GM12878 (cell line): ENCODE results near the gene HSPA2. TPM values are rescaled to one million over a fixed set of nuclear protein-coding genes. Genes with fewer than 3 reads are reported as not detected.

Source experiments
- ATAC-seq: fragments of 200-7000 bp; cut with Tn5 transposase; 3 replicates; pipeline ENCODE4 v1.9.1; 2020; ENCODE audit warnings: mild to moderate bottlenecking, moderate library complexity
- BruUV-seq: library from RNA; stranded (reverse); fragments of 400-500 nt; replicated peaks from 2 replicates; lab custom pipeline; 2021; lab: Mats Ljungman, UMichigan
- CTCF ChIA-PET: fragments of 300-600 bp; sonication (Branson Sonifier 250); formaldehyde crosslinking; extraction: SDS; loops from one replicate; lab custom pipeline; 2021; ENCODE audit warnings: inconsistent platforms; lab: Yijun Ruan, JAX
- POLR2A ChIA-PET: fragments of 350-600 bp; formaldehyde crosslinking; extraction: SDS; loops from one replicate; lab custom pipeline; 2021; ENCODE audit warnings: inconsistent platforms; lab: Charles Lee
- RAD21 ChIA-PET: fragments of 300-600 bp; sonication (Branson Sonifier 250); formaldehyde crosslinking; loops from one replicate; lab custom pipeline; 2023; ENCODE audit warnings: antibody characterized with exemption; ENCODE audit not compliant: unreplicated experiment; lab: Charles Lee
- SMC1A ChIA-PET: fragments of 300-600 bp; sonication (Branson Sonifier 250); formaldehyde crosslinking; loops from one replicate; lab custom pipeline; 2023; ENCODE audit not compliant: unreplicated experiment, uncharacterized antibody; lab: Charles Lee
- DNase-seq: peaks from one replicate; pipeline ENCODE4 v3.0.0-alpha.2; 2011; ENCODE audit warnings: low read depth, low spot score
- FAIRE-seq: peaks from 3 replicates; lab custom pipeline; 2011; peaks lifted over from hg19 to GRCh38; lab: Jason Lieb, UNC
- H2AFZ ChIP-seq: 2 replicates; pipeline ENCODE4 v1.6.0; 2011; ENCODE audit warnings: low read depth, low read length, control low read depth; ENCODE audit not compliant: control insufficient read depth
- H3K27ac ChIP-seq: 2 replicates; pipeline ENCODE4 v1.5.1; 2011; ENCODE audit warnings: control low read depth; ENCODE audit not compliant: control insufficient read depth, insufficient read depth
- H3K27me3 ChIP-seq, 2 experiments: replicated peaks in 1 of 2; 2 replicates each; pipeline versions ENCODE4 v1.6.0 to v1.6.1; 2011; ENCODE audit warnings: low read length in 1 of 2; ENCODE audit not compliant: control insufficient read depth in 2 of 2, insufficient read depth in 2 of 2
- H3K36me3 ChIP-seq, 2 experiments: 2 replicates each; pipeline ENCODE4 v1.5.1; 2011; ENCODE audit warnings: low read length in 1 of 2; ENCODE audit not compliant: control insufficient read depth in 2 of 2, insufficient read depth in 2 of 2
- H3K4me1 ChIP-seq: 2 replicates; pipeline ENCODE4 v1.6.1; 2011; ENCODE audit warnings: mild to moderate bottlenecking, low read length, moderate library complexity, mixed read lengths; ENCODE audit not compliant: control insufficient read depth, insufficient read depth
- H3K4me2 ChIP-seq: 2 replicates; pipeline ENCODE4 v1.6.0; 2011; ENCODE audit warnings: control low read depth; ENCODE audit not compliant: control insufficient read depth, insufficient read depth
- H3K4me3 ChIP-seq: fragments of 200-600 bp; sonication (generic); 2 replicates; pipeline ENCODE4 v1.5.1; 2016
- H3K79me2 ChIP-seq: 2 replicates; pipeline ENCODE4 v1.6.0; 2011; ENCODE audit warnings: low read length; ENCODE audit not compliant: control insufficient read depth, insufficient read depth
- H3K9ac ChIP-seq: 2 replicates; pipeline ENCODE4 v1.8.0; 2011; ENCODE audit warnings: low read length, control low read depth, mixed read lengths; ENCODE audit not compliant: control insufficient read depth, insufficient read depth
- H3K9me3 ChIP-seq: replicated peaks from 3 replicates; pipeline ENCODE4 v1.5.1; 2011; ENCODE audit warnings: mild to moderate bottlenecking, low read length; ENCODE audit not compliant: control insufficient read depth, insufficient read depth
- H4K20me1 ChIP-seq: 2 replicates; pipeline ENCODE4 v1.6.0; 2011; ENCODE audit not compliant: control insufficient read depth, insufficient read depth
- CREM ChIP-seq: IDR thresholded peaks from 2 replicates; pipeline ENCODE4 v1.6.1; 2014; ENCODE audit warnings: antibody characterized with exemption, low read depth
- EED ChIP-seq: sonication (generic); IDR thresholded peaks from 2 replicates; pipeline ENCODE4 v1.6.1; 2016; ENCODE audit warnings: antibody characterized with exemption, low read depth
- EZH2 ChIP-seq: IDR thresholded peaks from 2 replicates; pipeline ENCODE4 v1.6.1; 2012; ENCODE audit warnings: low read depth, mild to moderate bottlenecking, control low read depth, inconsistent platforms, low read length, borderline replicate concordance; ENCODE audit not compliant: control insufficient read depth
- HCFC1 ChIP-seq: fragments of 150-350 bp; IDR thresholded peaks from 2 replicates; pipeline ENCODE4 v1.6.1; 2014; ENCODE audit warnings: low read length
- IRF3 ChIP-seq: fragments of 450-650 bp; IDR thresholded peaks from 2 replicates; pipeline ENCODE4 v1.6.1; 2014; ENCODE audit warnings: mild to moderate bottlenecking
- RELB ChIP-seq: fragments of 450-650 bp; IDR thresholded peaks from 2 replicates; pipeline ENCODE4 v1.6.1; 2017; ENCODE audit warnings: low read depth, mild to moderate bottlenecking, moderate library complexity
- REST ChIP-seq: IDR thresholded peaks from 2 replicates; pipeline ENCODE4 v1.6.1; 2012; ENCODE audit warnings: mild to moderate bottlenecking, low read depth, low read length
- YBX1 ChIP-seq: fragments of 450-650 bp; IDR thresholded peaks from 2 replicates; pipeline ENCODE4 v1.6.1; 2016; ENCODE audit warnings: antibody characterized with exemption
- ZNF687 ChIP-seq: fragments of 450-650 bp; IDR thresholded peaks from 2 replicates; pipeline ENCODE4 v1.6.1; 2017; ENCODE audit warnings: mild to moderate bottlenecking, moderate library complexity
- WGBS: methylation state at CpG from one replicate; pipeline ENCODE4 v1.1.6; 2016; ENCODE audit warnings: low lambda C conversion rate; ENCODE audit not compliant: insufficient replicate concordance, insufficient coverage; ENCODE audit errors: missing lambda C conversion rate; 5-methylcytosine and 5-hydroxymethylcytosine counted together
- in situ Hi-C: fragments of 300-500 bp; cut with MboI; formaldehyde crosslinking; loops from 9 replicates; pipeline ENCODE4 v1.14.3; 2018; ENCODE audit warnings: mixed read lengths
- intact Hi-C: fragments of 100-400 bp; cut with micrococcal nuclease; formaldehyde crosslinking; loops from one replicate; pipeline ENCODE4 v1.14.2; 2022; ENCODE audit not compliant: unreplicated experiment
- polyA plus RNA-seq, 11 experiments: library from polyadenylated mRNA; depleted of rRNA in 4 of 11; unstranded in 6 of 11; stranded (reverse) in 5 of 11; fragments of >200 nt; fragmentation: Nextera tagmentation in 4 of 11; fragmentation: Illumina TruSeq in 1 of 11; extraction: Ambion mirVana in 4 of 11; extraction: Trizol in 1 of 11; gene quantifications; 1 replicate in 1 of 11; 2 replicates in 10 of 11; pipeline versions ENCODE4 v1.2.1 to v1.2.3, GENCODE V29; 2011 to 2016; ENCODE audit warnings: inconsistent platforms in 2 of 11, missing spikeins in 2 of 11, low read depth in 1 of 11
- total RNA-seq, 4 experiments: library from RNA; depleted of rRNA in 3 of 4; stranded (reverse); fragments of >200 nt in 3 of 4; fragmentation: Illumina TruSeq in 1 of 4; extraction: Trizol in 1 of 4; gene quantifications; 2 replicates each; pipeline versions ENCODE4 v1.2.1 to v1.2.3, GENCODE V29; 2013 to 2021

The HSPA2 gene
- total and polyA plus RNA-seq, 10 of the 15 experiments (the other 5 are each of a cell fraction or from before 2014, with no cell fraction given): 0.02 to 1.2 (median 0.65) TPM

- TF ChIP-seq ZNF687: no peak
- peak; percentile 79 for TF ChIP-seq IRF3
- TF ChIP-seq HCFC1: peak; percentile 14; the same call in 1 of the 2 replicates
These were observed at the start of gene HSPA2 (continued) for GRCh38 chr14:64540208-64541202.

GRCh38 chr14:64491637-64492036 lies 48.9 kb upstream of the HSPA2 start:
- Histone ChIP-seq H3K4me3 (no peak overlapping the region), H3K79me2 (peaks cover 15% of the 10 kb centered on the region), H3K9ac (no peak overlapping the region), H2AFZ (no peak overlapping the region), H3K27ac (no peak overlapping the region), H4K20me1 (no peaks in the 10 kb centered on the region), H3K4me1 (no peaks in the 10 kb centered on the region), H3K27me3 (no peaks in the 10 kb centered on the region), H3K36me3 (peaks cover 4 to 25% of the 10 kb centered on the region in 2 experiments; a peak in 2 of 4 replicates), H3K9me3 (no peaks in the 10 kb centered on the region), H3K4me2 (no peak overlapping the region)
- DNase-seq (no peak), ATAC-seq (no peak), FAIRE-seq (no peak)
- SMC1A ChIA-PET: interaction anchor here (1.2 to 3.2 kb wide), 8 partner anchors 10 to 148 kb away, joined by 3 to 10 read pairs (median 4); partner anchors contain the start of gene MTHFD1
- POLR2A ChIA-PET: interaction anchor here (0.6 to 1.6 kb wide), 4 partner anchors 9 to 613 kb away, joined by 4 to 7 read pairs (median 6); partner anchors contain the start of gene ZBTB25
- RAD21 ChIA-PET: interaction anchor here (0.8 to 1.7 kb wide), 3 partner anchors 18 to 148 kb away, joined by 3 read pairs; no protein-coding TSS in a partner anchor
- intact Hi-C loops: no loop called here
- WGBS: 95% methylated on average over 2 of the region's 2 CpGs
- in situ Hi-C loops: no loop called here
- BruUV-seq: no TSS peak
- CTCF ChIA-PET: interaction anchor here (0.9 to 10.2 kb wide), 3 partner anchors 17 to 62 kb away, joined by 4 to 72 read pairs (median 14); no protein-coding TSS in a partner anchor
- TF ChIP-seq CREM: no peak
- no peak for TF ChIP-seq EED
- TF ChIP-seq RELB: no peak
- TF ChIP-seq REST: no peak
- TF ChIP-seq YBX1: no peak
- TF ChIP-seq EZH2: no peak
